Ovary (tissue), 3 donors: ENCODE data around the gene UGP2.
A peak's percentile ranks its signal among the peaks of the same experiment; 100 is the strongest.

Source experiments
- POLR2A ChIP-seq: fragments of 450-650 bp; IDR thresholded peaks from one replicate; pipeline ENCODE4 v1.6.1; 2017; ENCODE audit warnings: antibody characterized with exemption, mild to moderate bottlenecking, moderate library complexity
- TF ChIP-seq, protein P1 (sequence below), 3 donors: fragments of 450-650 bp in 2 of 3; fragments of 200-600 bp in 1 of 3; IDR thresholded peaks; one replicate each; pipeline versions ENCODE4 v1.5.1 to v1.8.0; 2016 to 2022; ENCODE audit warnings: antibody characterized with exemption in 3 of 3, mild to moderate bottlenecking in 1 of 3
- donor health status: DM: no; HTN: no; CAD: no.

GRCh38 chr2:63841254-63842022 is at the start of gene UGP2:
- peak; percentile 61 for TF ChIP-seq POLR2A
- TF ChIP-seq, protein P1, sequence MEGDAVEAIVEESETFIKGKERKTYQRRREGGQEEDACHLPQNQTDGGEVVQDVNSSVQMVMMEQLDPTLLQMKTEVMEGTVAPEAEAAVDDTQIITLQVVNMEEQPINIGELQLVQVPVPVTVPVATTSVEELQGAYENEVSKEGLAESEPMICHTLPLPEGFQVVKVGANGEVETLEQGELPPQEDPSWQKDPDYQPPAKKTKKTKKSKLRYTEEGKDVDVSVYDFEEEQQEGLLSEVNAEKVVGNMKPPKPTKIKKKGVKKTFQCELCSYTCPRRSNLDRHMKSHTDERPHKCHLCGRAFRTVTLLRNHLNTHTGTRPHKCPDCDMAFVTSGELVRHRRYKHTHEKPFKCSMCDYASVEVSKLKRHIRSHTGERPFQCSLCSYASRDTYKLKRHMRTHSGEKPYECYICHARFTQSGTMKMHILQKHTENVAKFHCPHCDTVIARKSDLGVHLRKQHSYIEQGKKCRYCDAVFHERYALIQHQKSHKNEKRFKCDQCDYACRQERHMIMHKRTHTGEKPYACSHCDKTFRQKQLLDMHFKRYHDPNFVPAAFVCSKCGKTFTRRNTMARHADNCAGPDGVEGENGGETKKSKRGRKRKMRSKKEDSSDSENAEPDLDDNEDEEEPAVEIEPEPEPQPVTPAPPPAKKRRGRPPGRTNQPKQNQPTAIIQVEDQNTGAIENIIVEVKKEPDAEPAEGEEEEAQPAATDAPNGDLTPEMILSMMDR (IDR thresholded peaks at IDR 0.05), result peak in 2 of 3 donors; percentile 5 to 18
